HCT116 (cell line): ENCODE measurements around the gene ACOXL.

Experiments used
- POLR2AphosphoS5 ChIP-seq: IDR thresholded peaks from 2 replicates; pipeline ENCODE4 v1.6.1; 2011; ENCODE audit warnings: mild to moderate bottlenecking, low read depth, low read length, moderate library complexity
- TF ChIP-seq, protein P1 (sequence below): IDR thresholded peaks from 2 replicates; pipeline ENCODE4 v1.6.1; 2012

DNA sequence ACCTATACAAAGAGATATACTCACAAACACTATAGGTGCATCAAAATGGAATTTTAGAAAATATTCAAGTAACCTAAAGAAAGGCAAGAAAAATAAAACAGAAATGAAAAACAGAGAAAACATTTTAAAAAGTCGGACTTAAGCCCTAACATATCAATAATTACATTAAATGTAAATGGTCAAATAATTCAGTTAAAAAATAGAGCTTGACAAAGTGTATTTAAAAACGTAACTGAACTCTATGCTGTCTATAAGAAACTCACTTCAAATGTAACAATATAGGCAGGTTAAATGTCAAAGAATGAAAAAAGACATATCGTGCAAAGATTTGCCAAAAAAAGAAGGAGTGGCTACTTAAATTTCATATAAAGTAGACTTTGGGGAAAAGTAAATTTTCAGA, 163.9 kb downstream of the ACOXL start:
- TF ChIP-seq, protein P1, sequence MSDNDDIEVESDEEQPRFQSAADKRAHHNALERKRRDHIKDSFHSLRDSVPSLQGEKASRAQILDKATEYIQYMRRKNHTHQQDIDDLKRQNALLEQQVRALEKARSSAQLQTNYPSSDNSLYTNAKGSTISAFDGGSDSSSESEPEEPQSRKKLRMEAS: no peak
- TF ChIP-seq POLR2AphosphoS5: no peak
